Right lobe of liver (tissue), 6 donors: ENCODE results near the gene STPG1. TPM values are rescaled to one million over a fixed set of nuclear protein-coding genes. Genes with fewer than 3 reads are reported as not detected.

Experiments used
- ATAC-seq, 4 donors: fragments of 200-7000 bp; cut with Tn5 transposase; one replicate each; pipeline ENCODE4 v1.9.1; 2020; ENCODE audit warnings: mild to moderate bottlenecking in 4 of 4, moderate library complexity in 4 of 4
- DNase-seq, 3 donors: peaks; one replicate each; pipeline ENCODE4 v3.0.0-alpha.2; 2020
- H3K27ac ChIP-seq, 3 donors: fragments of 200-600 bp; one replicate each; pipeline ENCODE4 v1.8.0; 2022
- H3K27me3 ChIP-seq, 2 donors: fragments of 200-600 bp; one replicate each; pipeline ENCODE4 v1.8.0; 2022
- H3K36me3 ChIP-seq, 4 donors: fragments of 200-600 bp; sonication (generic) in 1 of 4; one replicate each; pipeline versions ENCODE4 v1.5.1 to v1.8.0; 2017 to 2022; ENCODE audit warnings: control low read depth in 1 of 4
- H3K4me1 ChIP-seq, 4 donors: fragments of 200-600 bp; sonication (generic) in 1 of 4; one replicate each; pipeline versions ENCODE4 v1.5.1 to v1.8.0; 2017 to 2022; ENCODE audit warnings: control low read depth in 1 of 4
- H3K4me3 ChIP-seq, 3 donors: fragments of 200-600 bp; one replicate each; pipeline ENCODE4 v1.8.0; 2022
- H3K9me3 ChIP-seq, 4 donors: fragments of 200-600 bp; sonication (generic) in 1 of 4; one replicate each; pipeline versions ENCODE4 v1.5.1 to v1.8.0; 2017 to 2022; ENCODE audit warnings: control low read depth in 1 of 4
- CTCF ChIP-seq, 4 donors: fragments of 200-600 bp in 3 of 4; fragments of 450-650 bp in 1 of 4; IDR thresholded peaks; one replicate each; pipeline versions ENCODE4 v1.5.1 to v1.8.0; 2016 to 2022; ENCODE audit warnings: antibody characterized with exemption in 4 of 4, mild to moderate bottlenecking in 2 of 4
- POLR2A ChIP-seq: fragments of 450-650 bp; IDR thresholded peaks from one replicate; pipeline ENCODE4 v1.6.1; 2017; ENCODE audit warnings: antibody characterized with exemption, mild to moderate bottlenecking
- whole genome bisulfite sequencing: methylation state at CpG from one replicate; pipeline ENCODE4 v1.1.6; 2018; ENCODE audit warnings: low coverage, low lambda C conversion rate; ENCODE audit not compliant: insufficient coverage; ENCODE audit errors: missing lambda C conversion rate; 5-methylcytosine and 5-hydroxymethylcytosine counted together
- intact Hi-C, 2 donors: fragments of 100-400 bp; cut with DNase I; formaldehyde crosslinking; loops; one replicate each; pipeline versions ENCODE4 v1.11.2 to v1.14.1; 2022
- total RNA-seq, 6 experiments: library from RNA; depleted of rRNA in 2 of 6; stranded (reverse); fragments of >200 nt in 2 of 6; fragmentation: NEBNext Ultra II Directional in 3 of 6; extraction: Animal tissue kit (Norgen Biotek cat#: 25700) in 3 of 6; gene quantifications; one replicate each; pipeline versions ENCODE4 v1.1.0 to v1.2.4, GENCODE V29; 2016 to 2023
- donor health status: DM: no; HTN: yes; CAD: no.
- donor health status: DM: no; HTN: no; CAD: no.
- donor health status: DM: no; HTN: no; CAD: no.
- donor health status: DM: no; HTN: yes; CAD: no.
- donor health status: DM: no; HTN: yes; CAD: no.

STPG1 gene
- total RNA-seq, 6 experiments from 2014 or later, result 1.0 to 3.6 (median 1.7) TPM

- Histone ChIP-seq H3K4me3 (no peak overlapping the region), H3K27me3 (no peaks in the 10 kb centered on the region), H3K36me3 (no peaks in the 10 kb centered on the region), H3K27ac (no peak overlapping the region), H3K4me1 (peaks cover 0 to 15% (median 4%) of the 10 kb centered on the region in 4 donors), H3K9me3 (no peaks in the 10 kb centered on the region)
- ATAC-seq (no peak), DNase-seq (peak in 1 of 3 donors; percentile 27)
- intact Hi-C loops, result no loop called here
- no peak for TF ChIP-seq POLR2A
- TF ChIP-seq CTCF (IDR thresholded peaks at IDR 0.05), result no peak
- 96% methylated on average over 7 of the region's 8 CpGs for WGBS
Measured at GRCh38 chr1:24382165-24382577, 31.4 kb downstream of the STPG1 start.

- H3K4me3 ChIP-seq, result no peak overlapping the region
- H3K36me3 ChIP-seq, result no peaks in the 10 kb centered on the region
- ATAC-seq (peak; percentile 40 to 68 (median 52)), DNase-seq (peak in 1 of 3 donors; percentile 34)
- no peaks in the 10 kb centered on the region for H3K9me3 ChIP-seq
- WGBS, result 56% methylated on average over 2 of the region's 2 CpGs
- intact Hi-C loops, result no loop called here
- H3K27me3 ChIP-seq, result no peaks in the 10 kb centered on the region
- H3K4me1 ChIP-seq, result peaks cover 0 to 12% (median 2%) of the 10 kb centered on the region in 4 donors
- TF ChIP-seq CTCF (IDR thresholded peaks at IDR 0.05) (no peak), POLR2A (no peak)
- H3K27ac ChIP-seq, result no peak overlapping the region
Measured at GRCh38 chr1:24381256-24381655, 32.3 kb downstream of the STPG1 start.

GRCh38 chr1:24380508-24380907 is 33.1 kb downstream of the STPG1 start:
- DNase-seq, result peak in 1 of 3 donors; percentile 20
- no peak overlapping the region for H3K27ac ChIP-seq
- intact Hi-C loops, result no loop called here
- peaks cover 0 to 12% (median 2%) of the 10 kb centered on the region in 4 donors for H3K4me1 ChIP-seq
- no peaks in the 10 kb centered on the region for H3K27me3 ChIP-seq
- no peaks in the 10 kb centered on the region for H3K9me3 ChIP-seq
- H3K4me3 ChIP-seq, result no peak overlapping the region
- no peak for TF ChIP-seq CTCF (IDR thresholded peaks at IDR 0.05)
- no peak for TF ChIP-seq POLR2A
- ATAC-seq, result peak in 1 of 4 donors; percentile 41
- H3K36me3 ChIP-seq, result no peaks in the 10 kb centered on the region
- WGBS, result 89% methylated on average over 3 of the region's 5 CpGs

GRCh38 chr1:24379733-24380315 is 33.8 kb downstream of the STPG1 start:
- intact Hi-C loops, result no loop called here
- peaks cover 0 to 12% (median 2%) of the 10 kb centered on the region in 4 donors for H3K4me1 ChIP-seq
- H3K27ac ChIP-seq, result peak overlapping the region in 1 of 3 donors; percentile 27
- ATAC-seq (peak in 1 of 4 donors; percentile 55), DNase-seq (no peak)
- no peak overlapping the region for H3K4me3 ChIP-seq
- no peaks in the 10 kb centered on the region for H3K36me3 ChIP-seq
- no peaks in the 10 kb centered on the region for H3K9me3 ChIP-seq
- no peaks in the 10 kb centered on the region for H3K27me3 ChIP-seq
- whole genome bisulfite sequencing, result 78% methylated on average over 8 of the region's 8 CpGs
- no peak for TF ChIP-seq POLR2A
- TF ChIP-seq CTCF (IDR thresholded peaks at IDR 0.05), result no peak
